ENCODE data around the gene FAM219A. TPM values are rescaled to one million over a fixed set of nuclear protein-coding genes. Genes with fewer than 3 reads are reported as not detected.

Gene FAM219A
- total RNA-seq, 2 donors from 2014 or later, result 14.4 to 16.5 TPM

DNA sequence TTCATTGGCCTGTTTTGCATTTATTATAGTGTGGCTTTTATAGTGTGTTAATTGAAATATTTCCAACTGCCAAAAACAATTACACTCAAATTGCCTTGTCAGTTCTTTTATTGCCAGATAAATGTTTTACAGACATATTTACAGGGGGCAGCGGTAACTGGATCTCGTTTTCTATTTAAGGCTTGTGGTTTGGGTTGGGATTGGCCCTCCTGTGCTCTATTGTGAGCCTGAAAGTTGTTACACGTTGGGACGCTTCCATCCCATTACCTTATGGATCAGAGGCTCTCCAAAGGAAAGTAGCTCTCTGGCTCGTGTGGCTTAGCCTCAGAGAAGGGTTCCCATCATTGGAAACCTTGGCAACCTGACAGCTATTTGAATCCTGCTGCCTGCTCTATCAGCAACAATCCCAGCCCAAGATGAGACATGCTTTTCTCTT is 21.1 kb upstream of the FAM219A start:
- Histone ChIP-seq H3K9me3 (no peaks in the 10 kb centered on the region), H3K27me3 (replicated peaks; ENCODE audit: insufficient read depth) (no peaks in the 10 kb centered on the region), H3K27ac (no peak overlapping the region), H3K36me3 (no peaks in the 10 kb centered on the region), H3K4me3 (no peak overlapping the region), H3K4me1 (replicated peaks) (no peaks in the 10 kb centered on the region)
- DNase-seq (ENCODE audit: low spot score), result no peak
- 16% methylated on average over 5 of the region's 5 CpGs for WGBS
- intact Hi-C loops (cut with DNase I), result no loop called here
- TF ChIP-seq POLR2AphosphoS5 (IDR thresholded peaks at IDR 0.05) (no peak), POLR2A (IDR thresholded peaks at IDR 0.05) (no peak)
- TF ChIP-seq, protein P1, sequence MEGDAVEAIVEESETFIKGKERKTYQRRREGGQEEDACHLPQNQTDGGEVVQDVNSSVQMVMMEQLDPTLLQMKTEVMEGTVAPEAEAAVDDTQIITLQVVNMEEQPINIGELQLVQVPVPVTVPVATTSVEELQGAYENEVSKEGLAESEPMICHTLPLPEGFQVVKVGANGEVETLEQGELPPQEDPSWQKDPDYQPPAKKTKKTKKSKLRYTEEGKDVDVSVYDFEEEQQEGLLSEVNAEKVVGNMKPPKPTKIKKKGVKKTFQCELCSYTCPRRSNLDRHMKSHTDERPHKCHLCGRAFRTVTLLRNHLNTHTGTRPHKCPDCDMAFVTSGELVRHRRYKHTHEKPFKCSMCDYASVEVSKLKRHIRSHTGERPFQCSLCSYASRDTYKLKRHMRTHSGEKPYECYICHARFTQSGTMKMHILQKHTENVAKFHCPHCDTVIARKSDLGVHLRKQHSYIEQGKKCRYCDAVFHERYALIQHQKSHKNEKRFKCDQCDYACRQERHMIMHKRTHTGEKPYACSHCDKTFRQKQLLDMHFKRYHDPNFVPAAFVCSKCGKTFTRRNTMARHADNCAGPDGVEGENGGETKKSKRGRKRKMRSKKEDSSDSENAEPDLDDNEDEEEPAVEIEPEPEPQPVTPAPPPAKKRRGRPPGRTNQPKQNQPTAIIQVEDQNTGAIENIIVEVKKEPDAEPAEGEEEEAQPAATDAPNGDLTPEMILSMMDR (IDR thresholded peaks at IDR 0.05), result no peak

DNA sequence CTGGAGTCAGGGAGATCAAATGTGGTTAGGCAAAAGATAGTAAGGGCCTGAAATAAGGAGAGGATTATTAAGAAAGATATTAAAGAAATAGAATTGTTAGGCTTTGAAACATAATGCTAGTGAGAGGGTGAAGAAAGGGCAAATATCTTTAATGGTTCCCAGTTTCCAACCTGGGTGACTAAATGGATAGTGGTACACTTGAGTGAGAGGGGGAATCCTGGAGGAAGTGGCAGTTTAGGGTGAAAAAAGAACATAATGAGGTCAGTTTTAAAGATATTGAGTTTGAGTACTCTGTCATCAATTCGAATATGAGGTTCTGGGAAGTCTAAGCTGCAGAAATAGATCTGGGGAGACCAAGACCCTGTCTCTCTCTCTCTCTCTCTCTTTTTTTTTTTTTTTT is 19.2 kb upstream of the FAM219A start:
- Histone ChIP-seq H3K27ac (no peak overlapping the region), H3K27me3 (replicated peaks; ENCODE audit: insufficient read depth) (no peaks in the 10 kb centered on the region), H3K9me3 (no peaks in the 10 kb centered on the region), H3K36me3 (no peaks in the 10 kb centered on the region), H3K4me3 (no peak overlapping the region), H3K4me1 (replicated peaks) (no peaks in the 10 kb centered on the region)
- no peak for DNase-seq (ENCODE audit: low spot score)
- intact Hi-C loops (cut with DNase I), result no loop called here
- no peak for TF ChIP-seq POLR2AphosphoS5 (IDR thresholded peaks at IDR 0.05)
- TF ChIP-seq, protein P1 (IDR thresholded peaks at IDR 0.05), result no peak
- TF ChIP-seq POLR2A (IDR thresholded peaks at IDR 0.05), result no peak
- WGBS, result 87% methylated on average over 1 of the region's 1 CpG

DNA sequence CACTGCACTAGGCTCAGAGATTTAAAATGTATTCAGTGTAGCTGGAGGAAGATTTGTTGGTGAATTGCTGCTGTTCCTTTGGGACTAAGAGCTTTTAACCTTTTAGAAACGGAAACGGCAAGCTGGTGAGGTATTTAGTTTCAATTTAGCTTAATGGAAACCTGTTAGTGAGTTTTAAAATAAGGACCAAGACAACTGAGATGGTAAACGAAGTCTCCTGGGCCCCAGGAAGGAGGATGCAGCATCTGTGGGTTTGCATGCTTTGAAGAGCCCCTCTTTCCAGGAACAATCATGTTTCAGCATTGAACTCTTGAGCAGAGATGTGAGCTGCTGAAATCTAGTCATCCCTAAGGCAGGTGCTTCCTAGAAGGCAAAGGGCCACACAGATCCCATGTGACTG is 16.7 kb upstream of the FAM219A start:
- no peak for DNase-seq (ENCODE audit: low spot score)
- no peaks in the 10 kb centered on the region for H3K4me1 ChIP-seq (replicated peaks)
- no peak overlapping the region for H3K4me3 ChIP-seq
- intact Hi-C loops (cut with DNase I), result no loop called here
- no peaks in the 10 kb centered on the region for H3K9me3 ChIP-seq
- WGBS, result 51% methylated on average over 3 of the region's 3 CpGs
- TF ChIP-seq POLR2AphosphoS5 (IDR thresholded peaks at IDR 0.05) (no peak), POLR2A (IDR thresholded peaks at IDR 0.05) (no peak)
- TF ChIP-seq, protein P1 (IDR thresholded peaks at IDR 0.05), result no peak
- H3K36me3 ChIP-seq, result no peaks in the 10 kb centered on the region
- H3K27ac ChIP-seq, result no peak overlapping the region
- H3K27me3 ChIP-seq (replicated peaks; ENCODE audit: insufficient read depth), result no peaks in the 10 kb centered on the region

DNA sequence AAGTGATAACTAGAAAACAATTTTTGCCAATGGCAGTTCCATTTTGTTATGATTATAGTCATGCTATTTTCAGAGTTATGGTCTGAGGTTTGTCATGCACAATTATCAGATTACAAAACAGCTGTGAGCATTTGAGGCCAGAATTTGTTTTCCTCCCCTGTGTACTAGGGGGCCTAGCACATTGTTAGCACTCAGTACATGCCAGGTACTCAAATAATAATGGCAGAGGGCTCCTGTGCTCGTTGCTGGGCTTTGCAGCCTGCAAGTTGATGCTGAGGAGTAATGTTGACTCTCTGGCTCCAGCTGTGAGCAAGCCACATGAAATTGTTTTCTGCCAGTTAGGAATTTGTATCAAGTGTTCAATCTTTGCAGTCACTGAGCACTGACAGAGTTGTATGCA is 7.1 kb upstream of the FAM219A start:
- Histone ChIP-seq H3K4me3 (no peak overlapping the region), H3K27ac (no peak overlapping the region), H3K36me3 (no peaks in the 10 kb centered on the region), H3K4me1 (replicated peaks) (no peaks in the 10 kb centered on the region), H3K27me3 (replicated peaks; ENCODE audit: insufficient read depth) (no peaks in the 10 kb centered on the region), H3K9me3 (no peaks in the 10 kb centered on the region)
- DNase-seq (ENCODE audit: low spot score), result no peak
- 0% methylated on average over 1 of the region's 1 CpG for WGBS
- TF ChIP-seq POLR2A (IDR thresholded peaks at IDR 0.05) (no peak), POLR2AphosphoS5 (IDR thresholded peaks at IDR 0.05) (no peak)
- TF ChIP-seq, protein P1 (IDR thresholded peaks at IDR 0.05), result no peak
- intact Hi-C loops (cut with DNase I), result no loop called here

DNA sequence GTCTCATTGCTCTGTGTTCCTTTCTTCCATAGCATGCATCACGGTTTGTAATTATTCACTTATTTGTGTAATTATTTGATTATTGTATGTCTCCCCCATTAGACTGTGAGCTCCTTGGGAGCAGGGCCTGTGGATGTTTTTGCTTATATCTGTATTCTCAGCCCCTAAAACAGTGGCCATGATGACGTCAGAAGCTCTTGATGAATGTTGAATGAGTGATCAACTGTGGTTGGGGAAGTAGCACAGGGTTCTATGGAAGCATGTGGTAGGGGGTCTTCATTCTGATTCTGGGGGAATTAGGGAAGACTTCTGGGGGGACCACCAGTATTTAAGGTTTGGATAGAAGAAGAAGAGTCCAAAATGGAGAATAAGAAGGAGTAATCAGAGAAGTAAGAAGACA is 6.2 kb upstream of the FAM219A start:
- intact Hi-C loops (cut with DNase I), result no loop called here

More for the DNA sequence above, 6.2 kb upstream of the FAM219A start:
- H3K27ac ChIP-seq, result no peak overlapping the region
- H3K4me1 ChIP-seq (replicated peaks), result no peaks in the 10 kb centered on the region
- no peaks in the 10 kb centered on the region for H3K9me3 ChIP-seq
- no peak overlapping the region for H3K4me3 ChIP-seq
- no peak for TF ChIP-seq POLR2AphosphoS5 (IDR thresholded peaks at IDR 0.05)
- TF ChIP-seq, protein P1 (IDR thresholded peaks at IDR 0.05), result no peak
- TF ChIP-seq POLR2A (IDR thresholded peaks at IDR 0.05), result no peak
- no peak for DNase-seq (ENCODE audit: low spot score)
- H3K27me3 ChIP-seq (replicated peaks; ENCODE audit: insufficient read depth), result no peaks in the 10 kb centered on the region
- no peaks in the 10 kb centered on the region for H3K36me3 ChIP-seq
- 86% methylated on average over 2 of the region's 2 CpGs for WGBS

Data from prostate gland (tissue), 2 donors.